Activated CD8-positive, alpha-beta T cell treated with anti-CD3 and anti-CD28 coated beads, Interleukin-2, amount 10 ng/mL, durations not matched to agents 7 days and 5 days (primary cell): ENCODE data around the gene SPOCD1. TPM values are rescaled to one million over a fixed set of nuclear protein-coding genes. Genes with fewer than 3 reads are reported as not detected.

Experiments used
- ATAC-seq: fragments of 150-1000 bp; cut with Tn5 transposase; one replicate; pipeline ENCODE4 v1.10.0; 2021; ENCODE audit warnings: moderate library complexity
- CTCF ChIA-PET: fragments of 350-600 bp; sonication (Branson Sonifier 250); formaldehyde crosslinking; loops from one replicate; lab custom pipeline; 2021; ENCODE audit warnings: antibody characterized with exemption; lab: Charles Lee
- POLR2A ChIA-PET: fragments of 350-600 bp; sonication (Branson Sonifier 250); formaldehyde crosslinking; loops from one replicate; lab custom pipeline; 2021; ENCODE audit warnings: antibody characterized with exemption; lab: Charles Lee
- DNase-seq: peaks from one replicate; pipeline ENCODE4 v3.0.0-alpha.2; 2020
- H3K27ac Mint-ChIP-seq: one replicate; pipeline ENCODE4 v1.8.0; 2021; ENCODE audit warnings: mild to moderate bottlenecking, mixed read lengths
- H3K27me3 Mint-ChIP-seq: one replicate; pipeline ENCODE4 v1.8.0; 2021; ENCODE audit warnings: low read depth, mixed read lengths
- H3K36me3 Mint-ChIP-seq: one replicate; pipeline ENCODE4 v1.8.0; 2021; ENCODE audit warnings: low read depth, mixed read lengths
- H3K4me1 Mint-ChIP-seq: one replicate; pipeline ENCODE4 v1.8.0; 2021; ENCODE audit warnings: low read depth, mixed read lengths
- H3K4me3 Mint-ChIP-seq: one replicate; pipeline ENCODE4 v1.8.0; 2021; ENCODE audit warnings: mild to moderate bottlenecking, mixed read lengths
- H3K9me3 Mint-ChIP-seq: one replicate; pipeline ENCODE4 v1.8.0; 2022; ENCODE audit warnings: mixed read lengths; ENCODE audit not compliant: insufficient read depth
- total RNA-seq, 2 experiments: library from RNA; stranded (reverse); gene quantifications; one replicate each; pipeline ENCODE4 v1.2.3, GENCODE V29; 2021

SPOCD1 gene
- total RNA-seq: not detected

DNA sequence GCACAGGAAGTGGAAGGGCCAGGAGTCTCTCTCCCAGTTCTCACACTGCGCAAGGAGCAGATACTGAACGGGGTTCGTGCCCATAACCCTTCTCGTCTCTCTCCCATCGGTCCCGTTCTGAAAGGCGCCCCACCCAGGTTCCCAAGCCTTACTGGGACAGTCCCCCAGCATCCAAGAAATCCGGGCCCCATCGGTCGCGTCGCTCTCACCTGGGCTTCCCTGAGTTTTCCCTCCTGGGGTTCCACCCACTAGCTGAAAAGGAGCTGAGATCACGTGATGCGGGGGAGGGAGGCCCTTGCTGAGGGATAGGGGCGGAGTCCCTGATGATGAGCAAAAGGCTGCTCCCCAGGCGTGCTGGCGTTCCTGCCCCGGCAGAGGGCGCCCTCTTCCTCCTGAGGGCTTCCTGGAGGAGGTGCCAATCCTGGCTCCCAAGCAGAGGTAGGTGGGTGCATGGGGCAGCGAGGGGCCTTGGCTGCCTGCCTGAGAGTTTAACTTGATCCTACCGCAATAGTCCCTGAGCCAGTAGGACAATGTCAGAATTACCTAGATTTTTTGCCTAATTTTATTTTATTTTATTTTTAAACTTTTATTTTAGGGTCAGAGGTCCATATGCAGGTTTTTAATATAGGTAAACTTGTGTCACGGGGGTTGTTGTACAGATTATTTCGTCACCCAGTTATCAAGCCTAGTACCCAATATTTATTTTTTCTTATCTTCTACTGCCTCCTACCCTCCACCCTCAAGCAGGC is at the start of gene SPOCD1:
SPOCD1 (minus strand) TSS at position 271 of the 749 bp plus-strand sequence. CDS start 689 bp downstream, outside the sequence.
- Mint-ChIP-seq H3K4me1 (peaks cover 12% of the 10 kb centered on the region), H3K4me3 (no peak within 1 kb of the TSS), H3K9me3 (no peaks in the 10 kb centered on the region), H3K36me3 (no peaks in the 10 kb centered on the region), H3K27me3 (no peaks in the 10 kb centered on the region), H3K27ac (peak within 1 kb of the TSS; percentile 57)
- peak; percentile 90 for ATAC-seq
- DNase-seq: peak; percentile 89
- CTCF ChIA-PET: interaction anchor here (0.6 to 5.8 kb wide), 20 partner anchors 10 to 313 kb away, joined by 3 to 57 read pairs (median 4); no protein-coding TSS in a partner anchor
- POLR2A ChIA-PET: interaction anchor here (0.7 to 1.5 kb wide), 3 partner anchors 11 to 124 kb away, joined by 3 to 5 read pairs (median 3); no protein-coding TSS in a partner anchor

DNA sequence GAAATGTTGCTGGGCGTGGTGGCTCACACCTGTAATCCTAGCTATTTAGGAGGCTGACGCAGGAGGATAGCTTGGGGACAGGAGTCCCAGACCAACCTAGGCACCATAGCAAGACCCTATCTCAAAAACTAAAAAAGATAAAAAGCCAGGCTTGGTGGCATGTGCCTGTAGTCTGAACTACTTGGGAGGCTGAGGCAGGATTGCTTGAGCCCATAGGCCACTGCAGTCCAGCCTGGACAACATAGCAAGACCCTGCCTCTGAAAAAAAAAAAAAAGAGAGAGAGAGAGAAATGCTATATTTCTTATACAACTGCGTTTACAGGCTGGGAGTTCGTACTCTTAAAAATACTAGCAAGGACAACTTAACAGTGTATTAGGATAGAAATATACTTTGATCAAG is 46.2 kb upstream of the SPOCD1 start:
- Mint-ChIP-seq H3K36me3 (no peaks in the 10 kb centered on the region), H3K27me3 (no peaks in the 10 kb centered on the region), H3K4me3 (no peak overlapping the region), H3K27ac (no peak overlapping the region), H3K9me3 (no peaks in the 10 kb centered on the region), H3K4me1 (peaks cover 7% of the 10 kb centered on the region)
- POLR2A ChIA-PET: no interaction called here
- no peak for DNase-seq
- ATAC-seq: no peak
- CTCF ChIA-PET: no interaction called here

DNA sequence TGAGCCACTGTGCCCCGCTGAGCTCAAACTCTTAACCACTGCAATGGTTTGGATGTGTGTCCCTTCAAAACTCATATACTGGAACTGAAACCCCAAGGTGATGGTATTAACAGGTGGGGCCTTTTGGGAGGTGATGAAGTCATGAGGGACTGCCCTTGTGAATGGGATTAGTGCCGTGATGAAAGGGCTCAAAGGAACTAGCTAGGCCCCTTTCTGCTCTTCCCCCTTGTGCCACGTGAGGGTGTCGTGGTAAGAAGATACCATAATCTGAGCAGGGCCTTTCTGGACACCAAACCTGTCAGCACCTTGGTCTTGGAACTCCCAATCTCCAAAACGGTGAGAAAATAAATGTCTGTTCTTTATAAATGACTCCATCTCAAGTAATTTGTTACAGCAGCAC is 45.5 kb upstream of the SPOCD1 start:
- no peak for DNase-seq
- H3K27me3 Mint-ChIP-seq: no peaks in the 10 kb centered on the region
- H3K27ac Mint-ChIP-seq: no peak overlapping the region
- no peaks in the 10 kb centered on the region for H3K36me3 Mint-ChIP-seq
- POLR2A ChIA-PET: no interaction called here
- H3K4me1 Mint-ChIP-seq: peaks cover 1% of the 10 kb centered on the region
- CTCF ChIA-PET: interaction anchor here (0.8 kb wide), 1 partner anchor 97 kb away, joined by 3 read pairs; no protein-coding TSS in a partner anchor
- H3K9me3 Mint-ChIP-seq: no peaks in the 10 kb centered on the region
- no peak for ATAC-seq
- H3K4me3 Mint-ChIP-seq: no peak overlapping the region

DNA sequence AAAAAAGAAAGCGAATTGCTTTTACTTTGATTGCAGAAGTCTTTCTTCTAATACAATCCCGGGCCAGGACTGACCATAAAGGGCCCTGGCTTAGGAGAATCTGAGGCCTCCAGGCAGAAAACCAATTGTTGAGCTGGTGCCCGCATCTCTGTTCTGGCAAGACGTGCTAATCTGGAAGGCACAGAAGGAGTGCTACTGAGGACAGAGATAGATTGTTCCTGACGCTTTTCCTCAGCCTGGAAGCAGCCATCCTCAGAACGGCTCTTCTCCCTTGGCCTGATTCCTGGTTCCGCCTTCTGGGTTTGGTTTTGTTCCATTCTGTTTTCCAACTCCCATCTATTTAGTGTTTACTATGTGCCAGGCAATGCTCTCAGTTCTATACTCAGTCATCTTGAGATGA is 44.8 kb upstream of the SPOCD1 start:
- no peaks in the 10 kb centered on the region for H3K36me3 Mint-ChIP-seq
- ATAC-seq: no peak
- POLR2A ChIA-PET: interaction anchor here (0.5 kb wide), 1 partner anchor 98 kb away, joined by 4 read pairs; no protein-coding TSS in a partner anchor
- H3K27ac Mint-ChIP-seq: no peak overlapping the region
- H3K9me3 Mint-ChIP-seq: no peaks in the 10 kb centered on the region
- no peaks in the 10 kb centered on the region for H3K4me1 Mint-ChIP-seq
- H3K27me3 Mint-ChIP-seq: no peaks in the 10 kb centered on the region
- no peak overlapping the region for H3K4me3 Mint-ChIP-seq
- CTCF ChIA-PET: interaction anchor here (0.8 to 1.5 kb wide), 2 partner anchors 97 to 103 kb away, joined by 3 to 4 read pairs; no protein-coding TSS in a partner anchor
- DNase-seq: no peak

- H3K36me3 Mint-ChIP-seq: no peaks in the 10 kb centered on the region
- CTCF ChIA-PET: interaction anchor here (0.6 to 1.7 kb wide), 3 partner anchors 11 to 485 kb away, joined by 3 to 5 read pairs (median 4); no protein-coding TSS in a partner anchor
- no peak overlapping the region for H3K4me3 Mint-ChIP-seq
- H3K27me3 Mint-ChIP-seq: no peaks in the 10 kb centered on the region
- H3K27ac Mint-ChIP-seq: no peak overlapping the region
- POLR2A ChIA-PET: no interaction called here
- DNase-seq (no peak), ATAC-seq (no peak)
- H3K9me3 Mint-ChIP-seq: no peaks in the 10 kb centered on the region
- H3K4me1 Mint-ChIP-seq: peaks cover 2% of the 10 kb centered on the region
These were observed 43.9 kb upstream of the SPOCD1 start for GRCh38 chr1:31859719-31860118.

GRCh38 chr1:31859044-31859443 is 43.2 kb upstream of the SPOCD1 start:
- no peak for DNase-seq
- H3K27me3 Mint-ChIP-seq: no peaks in the 10 kb centered on the region
- ChIA-PET POLR2A (no interaction called here), CTCF (interaction anchor here (0.7 to 1.7 kb wide), 2 partner anchors 11 to 45 kb away, joined by 3 to 5 read pairs; no protein-coding TSS in a partner anchor)
- H3K9me3 Mint-ChIP-seq: no peaks in the 10 kb centered on the region
- no peak overlapping the region for H3K4me3 Mint-ChIP-seq
- ATAC-seq: no peak
- peaks cover 2% of the 10 kb centered on the region for H3K4me1 Mint-ChIP-seq
- H3K27ac Mint-ChIP-seq: no peak overlapping the region
- no peaks in the 10 kb centered on the region for H3K36me3 Mint-ChIP-seq

DNA sequence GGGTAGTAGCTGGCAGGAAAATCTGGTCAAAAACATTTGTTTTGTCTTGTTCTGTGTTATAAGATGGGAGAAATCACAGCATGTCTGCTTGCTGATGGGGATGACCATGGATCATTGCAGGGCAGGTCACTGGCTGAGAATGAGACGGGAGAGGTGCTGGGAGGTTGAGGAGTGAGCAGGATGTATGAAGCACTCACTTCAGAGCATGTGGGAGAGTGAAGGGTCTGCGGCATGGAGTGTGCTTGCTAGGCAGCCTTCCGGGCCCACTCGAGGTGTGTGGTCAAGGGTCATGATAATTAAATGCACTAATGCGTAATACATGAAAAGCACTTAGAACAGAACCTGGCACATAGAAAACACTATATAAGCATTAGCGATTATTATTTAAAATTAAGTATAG is 42.0 kb upstream of the SPOCD1 start:
- ChIA-PET CTCF (interaction anchor here (2.0 kb wide), 1 partner anchor 106 kb away, joined by 7 read pairs; no protein-coding TSS in a partner anchor), POLR2A (no interaction called here)
- Mint-ChIP-seq H3K4me3 (no peak overlapping the region), H3K27me3 (no peaks in the 10 kb centered on the region), H3K4me1 (peaks cover 2% of the 10 kb centered on the region), H3K9me3 (no peaks in the 10 kb centered on the region), H3K36me3 (no peaks in the 10 kb centered on the region), H3K27ac (no peak overlapping the region)
- no peak for DNase-seq
- no peak for ATAC-seq

- H3K4me3 Mint-ChIP-seq: no peak overlapping the region
- H3K9me3 Mint-ChIP-seq: no peaks in the 10 kb centered on the region
- no peak for ATAC-seq
- CTCF ChIA-PET: interaction anchor here (0.6 to 1.0 kb wide), 2 partner anchors 55 to 79 kb away, joined by 3 read pairs; no protein-coding TSS in a partner anchor
- no peak for DNase-seq
- H3K4me1 Mint-ChIP-seq: peaks cover 2% of the 10 kb centered on the region
- POLR2A ChIA-PET: no interaction called here
- H3K27me3 Mint-ChIP-seq: no peaks in the 10 kb centered on the region
- no peak overlapping the region for H3K27ac Mint-ChIP-seq
- no peaks in the 10 kb centered on the region for H3K36me3 Mint-ChIP-seq
These were observed 40.3 kb upstream of the SPOCD1 start for GRCh38 chr1:31856140-31856539.

DNA sequence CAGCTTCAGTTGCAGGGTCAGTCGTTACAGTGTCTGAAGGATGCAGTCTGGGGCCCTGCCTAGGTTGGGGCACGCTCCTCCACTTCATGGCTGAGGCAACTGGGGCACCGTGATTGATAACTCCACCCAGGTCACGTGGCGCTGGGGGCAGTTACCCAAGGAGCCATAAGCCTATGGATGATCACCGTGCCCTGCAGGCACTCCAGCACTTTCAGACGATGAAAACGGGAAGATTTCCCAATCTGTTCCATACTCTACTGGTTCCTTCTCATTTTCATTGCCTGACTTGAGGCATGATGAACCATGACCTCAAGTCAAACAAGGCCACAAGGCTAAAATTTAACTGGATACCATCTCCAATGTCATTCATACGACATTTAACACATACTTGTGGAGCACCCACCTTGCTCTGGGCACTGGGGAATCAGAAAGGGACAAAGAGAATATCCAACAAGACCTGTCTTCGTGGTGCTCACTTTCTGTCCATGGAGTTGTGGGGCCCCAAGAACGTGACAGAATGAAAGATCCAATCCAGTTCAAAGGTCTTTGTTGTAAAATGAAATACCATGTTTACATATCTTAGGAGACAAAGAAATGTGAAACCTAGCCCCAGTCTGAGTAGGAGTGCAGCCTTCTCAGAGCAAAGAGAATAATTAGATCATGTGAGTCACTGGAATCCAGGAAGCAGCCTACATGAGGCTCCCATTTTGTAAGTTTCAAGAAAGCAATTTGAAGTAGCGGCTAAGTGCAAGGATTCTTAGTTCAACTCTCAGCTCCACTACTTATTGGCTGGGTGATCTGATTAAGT is 39.4 kb upstream of the SPOCD1 start:
- H3K4me1 Mint-ChIP-seq: peaks cover 6% of the 10 kb centered on the region
- CTCF ChIA-PET: interaction anchor here (0.6 to 1.0 kb wide), 3 partner anchors 54 to 192 kb away, joined by 3 read pairs; no protein-coding TSS in a partner anchor
- ATAC-seq: no peak

DNA sequence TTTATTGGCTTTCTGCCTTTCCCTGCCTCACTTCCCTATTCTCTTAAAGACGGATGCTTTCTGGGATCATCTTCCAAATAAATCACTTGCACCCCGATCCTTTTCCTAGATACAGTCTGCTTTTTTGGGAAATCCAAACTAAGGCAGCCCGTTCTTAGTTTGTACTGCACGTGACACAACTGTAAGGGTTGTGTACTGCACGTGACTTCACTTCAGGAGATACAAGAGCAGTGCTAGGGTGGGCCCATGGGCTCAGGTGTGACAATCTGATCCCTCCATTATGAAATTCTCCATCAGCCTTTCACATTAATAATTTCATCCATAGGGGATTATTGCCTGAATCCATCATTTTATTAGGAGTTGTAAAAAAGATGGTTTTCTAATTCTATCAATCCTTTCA is 33.8 kb upstream of the SPOCD1 start:
- DNase-seq (no peak), ATAC-seq (no peak)
- ChIA-PET POLR2A (interaction anchor here (1.4 to 1.5 kb wide), 2 partner anchors 23 to 74 kb away, joined by 3 to 6 read pairs; no protein-coding TSS in a partner anchor), CTCF (interaction anchor here (1.0 to 2.3 kb wide), 3 partner anchors 13 to 114 kb away, joined by 3 to 6 read pairs (median 3); no protein-coding TSS in a partner anchor)
- Mint-ChIP-seq H3K9me3 (no peaks in the 10 kb centered on the region), H3K27ac (peak overlapping the region; percentile 88), H3K27me3 (no peaks in the 10 kb centered on the region), H3K36me3 (peaks cover 9% of the 10 kb centered on the region), H3K4me3 (peak overlapping the region; percentile 17), H3K4me1 (peaks cover 59% of the 10 kb centered on the region)

More for the DNA sequence above, 39.4 kb upstream of the SPOCD1 start:
- Mint-ChIP-seq H3K27me3 (no peaks in the 10 kb centered on the region), H3K9me3 (no peaks in the 10 kb centered on the region), H3K27ac (no peak overlapping the region), H3K4me3 (no peak overlapping the region), H3K36me3 (no peaks in the 10 kb centered on the region)
- POLR2A ChIA-PET: no interaction called here
- no peak for DNase-seq

DNA sequence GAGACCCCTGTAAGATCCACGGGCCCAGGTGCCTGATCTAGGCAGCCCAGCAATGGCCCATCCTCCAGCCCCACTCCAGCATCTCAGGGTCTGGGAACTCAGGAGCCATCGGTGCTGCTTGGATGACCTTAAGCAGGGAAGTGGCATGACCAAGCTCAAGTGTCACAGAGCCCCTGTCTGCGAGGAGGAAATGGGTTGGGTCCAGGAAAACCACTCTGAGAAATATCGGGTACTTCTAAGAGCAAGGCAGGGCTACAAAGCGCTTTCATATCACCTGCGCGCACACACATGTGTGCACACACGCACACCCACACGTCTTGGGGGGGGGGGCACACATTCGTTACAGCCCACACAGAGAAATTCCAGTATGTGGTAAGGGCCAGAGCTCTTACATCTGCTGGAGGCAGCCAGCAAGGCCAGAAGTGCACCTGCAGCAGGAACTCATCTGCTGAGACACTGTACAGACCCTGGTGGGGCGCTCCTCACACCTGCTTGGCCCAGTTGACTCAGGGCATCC is 32.6 kb upstream of the SPOCD1 start:
- peak overlapping the region; percentile 88 for H3K27ac Mint-ChIP-seq
- H3K4me3 Mint-ChIP-seq: peak overlapping the region; percentile 57
- H3K9me3 Mint-ChIP-seq: no peaks in the 10 kb centered on the region
- POLR2A ChIA-PET: interaction anchor here (0.6 to 1.5 kb wide), 8 partner anchors 8 to 165 kb away, joined by 3 to 6 read pairs (median 3); partner anchors contain the start of genes KHDRBS1 and PTP4A2
- CTCF ChIA-PET: interaction anchor here (0.8 to 2.3 kb wide), 5 partner anchors 11 to 109 kb away, joined by 3 to 6 read pairs (median 3); no protein-coding TSS in a partner anchor
- DNase-seq (peak; percentile 66), ATAC-seq (peak; percentile 88)
- H3K27me3 Mint-ChIP-seq: no peaks in the 10 kb centered on the region
- H3K36me3 Mint-ChIP-seq: peaks cover 9% of the 10 kb centered on the region
- peaks cover 64% of the 10 kb centered on the region for H3K4me1 Mint-ChIP-seq
